ENCODE results near the gene TIGD6.
"Not testable (repeated sequence)": the region's sequence is repeated elsewhere in the genome, so short reads cannot be mapped to it uniquely, and the experiment has no call there.

Gene TIGD6

GRCh38 chr5:150000256-150000989 lies at the start of gene TIGD6, which contains the start of gene HMGXB3:
TIGD6 (minus strand) TSS chr5:150000654; CDS start chr5:149996348, 4,306 bp downstream.
HMGXB3 (plus strand) TSS chr5:150000739; CDS start chr5:150004853, 4,114 bp downstream.
- Mint-ChIP-seq H3K36me3 (peaks cover 6% of the 10 kb centered on the region), H3K4me1 (ENCODE audit: low read depth) (peaks cover 47% of the 10 kb centered on the region), H3K27me3 (no peaks in the 10 kb centered on the region), H3K27ac (peak within 1 kb of the TSS; percentile 96), H3K9me3 (ENCODE audit: low read depth) (no peaks in the 10 kb centered on the region), H3K4me3 (peak within 1 kb of the TSS; percentile 96)

GRCh38 chr5:150046031-150046430 lies 45.6 kb upstream of the TIGD6 start:
- Mint-ChIP-seq H3K9me3 (ENCODE audit: low read depth) (no peaks in the 10 kb centered on the region), H3K27ac (no peak overlapping the region), H3K36me3 (peaks cover 8% of the 10 kb centered on the region), H3K4me3 (no peak overlapping the region), H3K4me1 (ENCODE audit: low read depth) (peaks cover 21% of the 10 kb centered on the region), H3K27me3 (no peaks in the 10 kb centered on the region)

GRCh38 chr5:150045549-150045948 lies 45.1 kb upstream of the TIGD6 start:
- Mint-ChIP-seq H3K36me3 (peaks cover 8% of the 10 kb centered on the region), H3K27me3 (no peaks in the 10 kb centered on the region), H3K27ac (no peak overlapping the region)

GRCh38 chr5:150044712-150045111 lies 44.3 kb upstream of the TIGD6 start:
- H3K9me3 Mint-ChIP-seq (ENCODE audit: low read depth): no peaks in the 10 kb centered on the region
- H3K4me3 Mint-ChIP-seq: no peak overlapping the region
- no peak overlapping the region for H3K27ac Mint-ChIP-seq
- no peaks in the 10 kb centered on the region for H3K27me3 Mint-ChIP-seq
- H3K4me1 Mint-ChIP-seq (ENCODE audit: low read depth): peaks cover 21% of the 10 kb centered on the region
- H3K36me3 Mint-ChIP-seq: peaks cover 8% of the 10 kb centered on the region

More at GRCh38 chr5:150045549-150045948, 45.1 kb upstream of the TIGD6 start:
- Mint-ChIP-seq H3K9me3 (ENCODE audit: low read depth) (no peaks in the 10 kb centered on the region), H3K4me3 (no peak overlapping the region), H3K4me1 (ENCODE audit: low read depth) (peaks cover 21% of the 10 kb centered on the region)

GRCh38 chr5:150044329-150044681 lies 43.9 kb upstream of the TIGD6 start:
- Mint-ChIP-seq H3K9me3 (ENCODE audit: low read depth) (no peaks in the 10 kb centered on the region), H3K27ac (no peak overlapping the region), H3K4me3 (no peak overlapping the region), H3K27me3 (no peaks in the 10 kb centered on the region), H3K36me3 (peaks cover 8% of the 10 kb centered on the region), H3K4me1 (ENCODE audit: low read depth) (peaks cover 21% of the 10 kb centered on the region)

- Mint-ChIP-seq H3K9me3 (ENCODE audit: low read depth) (no peaks in the 10 kb centered on the region), H3K36me3 (peaks cover 8% of the 10 kb centered on the region), H3K4me1 (ENCODE audit: low read depth) (peaks cover 21% of the 10 kb centered on the region), H3K4me3 (no peak overlapping the region), H3K27me3 (no peaks in the 10 kb centered on the region), H3K27ac (peak overlapping the region; percentile 43)
These were observed 43.3 kb upstream of the TIGD6 start for GRCh38 chr5:150043657-150044328.

GRCh38 chr5:150042459-150042858 lies 42.0 kb upstream of the TIGD6 start:
- no peaks in the 10 kb centered on the region for H3K9me3 Mint-ChIP-seq (ENCODE audit: low read depth)
- peaks cover 8% of the 10 kb centered on the region for H3K36me3 Mint-ChIP-seq
- no peaks in the 10 kb centered on the region for H3K27me3 Mint-ChIP-seq
- H3K27ac Mint-ChIP-seq: peak overlapping the region; percentile 50
- H3K4me3 Mint-ChIP-seq: no peak overlapping the region
- H3K4me1 Mint-ChIP-seq (ENCODE audit: low read depth): peaks cover 21% of the 10 kb centered on the region

GRCh38 chr5:150038547-150038946 lies 38.1 kb upstream of the TIGD6 start:
- no peaks in the 10 kb centered on the region for H3K27me3 Mint-ChIP-seq
- H3K27ac Mint-ChIP-seq: no peak overlapping the region
- no peak overlapping the region for H3K4me3 Mint-ChIP-seq
- peaks cover 15% of the 10 kb centered on the region for H3K4me1 Mint-ChIP-seq (ENCODE audit: low read depth)
- peaks cover 3% of the 10 kb centered on the region for H3K36me3 Mint-ChIP-seq
- no peaks in the 10 kb centered on the region for H3K9me3 Mint-ChIP-seq (ENCODE audit: low read depth)

GRCh38 chr5:150036513-150036912 lies 36.1 kb upstream of the TIGD6 start:
- Mint-ChIP-seq H3K4me1 (ENCODE audit: low read depth) (no peaks in the 10 kb centered on the region), H3K4me3 (no peak overlapping the region), H3K36me3 (peaks cover 3% of the 10 kb centered on the region), H3K27ac (no peak overlapping the region), H3K27me3 (no peaks in the 10 kb centered on the region), H3K9me3 (ENCODE audit: low read depth) (no peaks in the 10 kb centered on the region)

GRCh38 chr5:150035139-150035895 lies 34.9 kb upstream of the TIGD6 start:
- no peak overlapping the region for H3K27ac Mint-ChIP-seq

GRCh38 chr5:150034662-150035061 lies 34.2 kb upstream of the TIGD6 start:
- no peaks in the 10 kb centered on the region for H3K4me1 Mint-ChIP-seq (ENCODE audit: low read depth)
- H3K27ac Mint-ChIP-seq: no peak overlapping the region
- no peaks in the 10 kb centered on the region for H3K9me3 Mint-ChIP-seq (ENCODE audit: low read depth)
- H3K36me3 Mint-ChIP-seq: peaks cover 4% of the 10 kb centered on the region
- H3K27me3 Mint-ChIP-seq: no peaks in the 10 kb centered on the region
- H3K4me3 Mint-ChIP-seq: no peak overlapping the region

More at GRCh38 chr5:150035139-150035895, 34.9 kb upstream of the TIGD6 start:
- H3K36me3 Mint-ChIP-seq: peaks cover 4% of the 10 kb centered on the region
- H3K4me3 Mint-ChIP-seq: no peak overlapping the region
- H3K4me1 Mint-ChIP-seq (ENCODE audit: low read depth): no peaks in the 10 kb centered on the region
- H3K9me3 Mint-ChIP-seq (ENCODE audit: low read depth): no peaks in the 10 kb centered on the region
- H3K27me3 Mint-ChIP-seq: no peaks in the 10 kb centered on the region

GRCh38 chr5:150033334-150033733 lies 32.9 kb upstream of the TIGD6 start:
- H3K4me3 Mint-ChIP-seq: no peak overlapping the region
- no peak overlapping the region for H3K27ac Mint-ChIP-seq
- no peaks in the 10 kb centered on the region for H3K9me3 Mint-ChIP-seq (ENCODE audit: low read depth)
- H3K36me3 Mint-ChIP-seq: peaks cover 4% of the 10 kb centered on the region
- no peaks in the 10 kb centered on the region for H3K27me3 Mint-ChIP-seq
- H3K4me1 Mint-ChIP-seq (ENCODE audit: low read depth): no peaks in the 10 kb centered on the region

- not testable (repeated sequence) for H3K9me3 Mint-ChIP-seq (ENCODE audit: low read depth)
These were observed 27.6 kb upstream of the TIGD6 start for GRCh38 chr5:150028047-150028446.

GRCh38 chr5:150026682-150027172 lies 26.3 kb upstream of the TIGD6 start:
- Mint-ChIP-seq H3K27ac (no peak overlapping the region), H3K4me3 (no peak overlapping the region), H3K36me3 (peaks cover 13% of the 10 kb centered on the region), H3K9me3 (ENCODE audit: low read depth) (no peaks in the 10 kb centered on the region), H3K27me3 (no peaks in the 10 kb centered on the region), H3K4me1 (ENCODE audit: low read depth) (peaks cover 5% of the 10 kb centered on the region)

More at GRCh38 chr5:150028047-150028446, 27.6 kb upstream of the TIGD6 start:
- H3K36me3 Mint-ChIP-seq; H3K4me3 Mint-ChIP-seq; H3K27ac Mint-ChIP-seq; H3K4me1 Mint-ChIP-seq (ENCODE audit: low read depth); H3K27me3 Mint-ChIP-seq: not testable (repeated sequence)
